ENCODE measurements around the gene OR9G1. TPM values are rescaled to one million over a fixed set of nuclear protein-coding genes. Genes with fewer than 3 reads are reported as not detected.

Gene OR9G1
- total RNA-seq, 1 experiment from 2014 or later: not detected

DNA sequence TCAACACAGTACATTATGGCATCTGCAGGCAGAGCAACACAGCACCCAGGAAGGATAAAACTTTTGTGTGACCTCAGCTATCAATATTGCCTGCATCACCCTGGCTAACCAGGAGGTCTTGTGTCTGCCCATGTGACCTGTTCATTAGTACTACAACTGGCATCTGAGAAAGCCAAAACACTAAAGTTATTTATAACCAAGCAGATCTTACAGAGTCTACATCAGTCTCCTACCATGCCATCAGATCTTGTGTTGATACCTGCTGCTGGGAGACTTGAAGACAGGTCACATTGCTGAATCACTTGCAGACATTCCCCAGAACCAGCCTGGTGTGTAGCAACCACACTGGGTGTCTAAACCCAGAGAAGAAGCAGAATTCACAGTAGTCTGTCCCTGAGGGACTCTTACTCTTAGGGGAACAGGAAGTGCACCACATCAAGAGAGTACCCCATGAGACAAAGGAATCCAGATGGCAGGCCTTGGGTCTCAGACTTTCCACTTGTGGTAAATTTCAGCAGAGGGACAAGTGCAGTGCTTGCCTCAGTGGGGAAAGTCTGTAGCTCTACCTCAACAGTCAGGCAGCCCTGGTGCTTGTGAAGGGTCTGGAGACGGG is 7.0 kb downstream of the OR9G1 start (continued):
- TF ChIP-seq, protein P1, sequence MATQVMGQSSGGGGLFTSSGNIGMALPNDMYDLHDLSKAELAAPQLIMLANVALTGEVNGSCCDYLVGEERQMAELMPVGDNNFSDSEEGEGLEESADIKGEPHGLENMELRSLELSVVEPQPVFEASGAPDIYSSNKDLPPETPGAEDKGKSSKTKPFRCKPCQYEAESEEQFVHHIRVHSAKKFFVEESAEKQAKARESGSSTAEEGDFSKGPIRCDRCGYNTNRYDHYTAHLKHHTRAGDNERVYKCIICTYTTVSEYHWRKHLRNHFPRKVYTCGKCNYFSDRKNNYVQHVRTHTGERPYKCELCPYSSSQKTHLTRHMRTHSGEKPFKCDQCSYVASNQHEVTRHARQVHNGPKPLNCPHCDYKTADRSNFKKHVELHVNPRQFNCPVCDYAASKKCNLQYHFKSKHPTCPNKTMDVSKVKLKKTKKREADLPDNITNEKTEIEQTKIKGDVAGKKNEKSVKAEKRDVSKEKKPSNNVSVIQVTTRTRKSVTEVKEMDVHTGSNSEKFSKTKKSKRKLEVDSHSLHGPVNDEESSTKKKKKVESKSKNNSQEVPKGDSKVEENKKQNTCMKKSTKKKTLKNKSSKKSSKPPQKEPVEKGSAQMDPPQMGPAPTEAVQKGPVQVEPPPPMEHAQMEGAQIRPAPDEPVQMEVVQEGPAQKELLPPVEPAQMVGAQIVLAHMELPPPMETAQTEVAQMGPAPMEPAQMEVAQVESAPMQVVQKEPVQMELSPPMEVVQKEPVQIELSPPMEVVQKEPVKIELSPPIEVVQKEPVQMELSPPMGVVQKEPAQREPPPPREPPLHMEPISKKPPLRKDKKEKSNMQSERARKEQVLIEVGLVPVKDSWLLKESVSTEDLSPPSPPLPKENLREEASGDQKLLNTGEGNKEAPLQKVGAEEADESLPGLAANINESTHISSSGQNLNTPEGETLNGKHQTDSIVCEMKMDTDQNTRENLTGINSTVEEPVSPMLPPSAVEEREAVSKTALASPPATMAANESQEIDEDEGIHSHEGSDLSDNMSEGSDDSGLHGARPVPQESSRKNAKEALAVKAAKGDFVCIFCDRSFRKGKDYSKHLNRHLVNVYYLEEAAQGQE (IDR thresholded peaks at IDR 0.05; ENCODE audit: low read depth): no peak
- TF ChIP-seq SIN3A (IDR thresholded peaks at IDR 0.05; ENCODE audit: low read depth): no peak

DNA sequence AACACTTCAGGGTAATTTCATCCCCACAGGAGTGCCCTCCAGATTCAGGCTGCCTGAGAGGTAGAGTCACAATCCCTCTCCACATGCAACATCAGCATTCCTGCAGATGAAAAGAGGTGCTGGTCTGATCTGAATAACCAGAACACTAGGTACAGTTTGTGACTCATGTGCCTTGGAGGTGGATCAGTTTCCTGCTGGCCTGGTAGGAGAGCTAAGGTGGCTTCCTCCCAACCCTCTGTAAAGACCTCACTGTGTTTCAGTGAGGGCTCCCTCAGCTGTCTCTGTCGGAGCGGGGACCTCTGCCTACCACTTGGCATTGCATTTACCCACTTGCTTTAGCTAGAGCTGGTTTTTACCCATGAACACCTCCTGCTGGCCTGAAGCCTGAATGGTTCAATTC is 7.6 kb downstream of the OR9G1 start:
- DNase-seq (ENCODE audit: low read depth, low spot score) (no peak), ATAC-seq (no peak)
- H3K9me2 ChIP-seq (ENCODE audit: insufficient read depth): no peaks in the 10 kb centered on the region
- no peaks in the 10 kb centered on the region for H3K79me2 ChIP-seq (ENCODE audit: insufficient read depth, low read length)
- ChIA-PET RAD21 (ENCODE audit: low non-redundant PET in 1 of 2, low total read pairs in 2 of 2, uncharacterized antibody in 2 of 2, unreplicated experiment in 2 of 2) (no interaction called here), CTCF (no interaction called here), POLR2A (no interaction called here)
- peaks cover 8 to 15% of the 10 kb centered on the region in 2 experiments; a peak in 3 of 4 replicates for H3K9me3 ChIP-seq (ENCODE audit: control insufficient read depth in 1 of 2, insufficient read depth in 1 of 2, low read depth in 1 of 2, low read length in 2 of 2)
- no peaks in the 10 kb centered on the region for H3K4me1 ChIP-seq (ENCODE audit: control insufficient read depth in 1 of 2, insufficient read depth in 2 of 2, low read length in 2 of 2)
- no peak overlapping the region for H3K27ac ChIP-seq (ENCODE audit: low read depth, low read length)
- no peaks in the 10 kb centered on the region for H3K36me3 ChIP-seq (ENCODE audit: control insufficient read depth in 1 of 2, insufficient read depth in 2 of 2, low read length in 2 of 2)
- no TSS peak for BruUV-seq (replicated peaks)
- no peaks in the 10 kb centered on the region for H3K27me3 ChIP-seq (ENCODE audit: insufficient read depth, low read length)
- no peak overlapping the region for H2AFZ ChIP-seq (ENCODE audit: low read depth, low read length, poor library complexity, severe bottlenecking)
- H3K9ac ChIP-seq (ENCODE audit: low read length): no peak overlapping the region
- intact Hi-C loops (cut with micrococcal nuclease): no loop called here
- TF ChIP-seq POLR2AphosphoS5 (IDR thresholded peaks at IDR 0.05; ENCODE audit: low read depth, low read length) (no peak), EZH2 (IDR thresholded peaks at IDR 0.05) (no peak), ZBTB33 (IDR thresholded peaks at IDR 0.05; ENCODE audit: extremely low read depth, insufficient replicate concordance, low read length) (no peak), EZH2phosphoT487 (IDR thresholded peaks at IDR 0.05; ENCODE audit: borderline replicate concordance) (no peak), ZFX (IDR thresholded peaks at IDR 0.05) (no peak), ELF1 (IDR thresholded peaks at IDR 0.05; ENCODE audit: borderline replicate concordance, low read depth) (no peak), CEBPB (IDR thresholded peaks at IDR 0.05; ENCODE audit: low read depth) (no peak), ZNF274 (IDR thresholded peaks at IDR 0.05; ENCODE audit: low read depth, low read length) (no peak)
- TF ChIP-seq, protein P1 (IDR thresholded peaks at IDR 0.05; ENCODE audit: low read depth): no peak
- H4K20me1 ChIP-seq (ENCODE audit: insufficient read depth): no peaks in the 10 kb centered on the region
- H3K4me3 ChIP-seq (replicated peaks in 1 of 2; ENCODE audit: low read depth in 1 of 2, low read length in 2 of 2): no peak overlapping the region
- no peak overlapping the region for H3K4me2 ChIP-seq (ENCODE audit: low read length)

All from HCT116 (cell line).